Smooth muscle cell of the brain vasculature (primary cell): ENCODE results near the gene C10orf95.

ENCODE experiments used
- DNase-seq: peaks from one replicate; pipeline ENCODE4 v3.0.0-alpha.2; 2012; ENCODE audit warnings: low read depth, low spot score

C10orf95 gene

GRCh38 chr10:102416695-102417094, 34.6 kb downstream of the C10orf95 start:
- DNase-seq, result no peak

DNA sequence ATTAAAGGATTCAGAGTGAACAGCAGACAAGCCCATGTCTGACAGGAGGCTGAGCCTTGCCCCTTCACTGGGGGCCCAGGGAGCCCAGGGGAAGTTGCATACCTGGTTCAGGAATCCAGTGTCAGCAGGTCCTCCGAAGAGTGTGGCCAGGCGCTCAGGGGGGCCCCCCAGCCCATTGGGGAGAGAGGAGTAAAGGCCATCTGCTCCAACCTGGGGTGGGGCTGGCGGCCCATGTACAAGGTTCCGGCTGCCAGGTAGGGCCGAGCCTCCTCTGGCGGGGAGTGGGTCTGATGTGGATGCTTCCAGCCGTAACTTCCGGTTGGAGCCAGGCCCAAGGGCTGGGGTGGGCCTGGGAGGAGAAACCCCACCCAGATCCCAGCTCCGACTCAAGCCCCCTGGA, 35.1 kb downstream of the C10orf95 start:
- no peak for DNase-seq

DNA sequence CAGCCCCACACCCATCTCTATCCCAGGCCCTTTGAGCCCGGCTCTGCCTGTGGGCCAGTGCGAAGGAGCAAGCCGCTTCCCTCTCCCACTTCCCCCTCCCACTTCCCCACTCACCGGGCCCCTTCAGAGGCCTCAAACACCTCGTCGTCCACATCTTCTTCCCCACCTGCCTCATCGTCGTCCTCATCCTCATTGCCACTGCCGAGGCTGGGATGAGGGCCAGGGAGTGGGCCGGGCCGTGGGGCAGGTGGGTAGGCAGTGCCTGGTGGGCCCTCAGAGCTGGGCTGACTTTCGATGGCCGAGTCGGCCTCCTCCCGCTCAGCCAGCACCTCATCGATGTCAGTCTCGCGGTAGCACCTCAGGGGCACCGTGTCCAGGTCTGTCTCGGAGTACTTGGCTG, 36.6 kb downstream of the C10orf95 start:
- DNase-seq, result no peak

DNA sequence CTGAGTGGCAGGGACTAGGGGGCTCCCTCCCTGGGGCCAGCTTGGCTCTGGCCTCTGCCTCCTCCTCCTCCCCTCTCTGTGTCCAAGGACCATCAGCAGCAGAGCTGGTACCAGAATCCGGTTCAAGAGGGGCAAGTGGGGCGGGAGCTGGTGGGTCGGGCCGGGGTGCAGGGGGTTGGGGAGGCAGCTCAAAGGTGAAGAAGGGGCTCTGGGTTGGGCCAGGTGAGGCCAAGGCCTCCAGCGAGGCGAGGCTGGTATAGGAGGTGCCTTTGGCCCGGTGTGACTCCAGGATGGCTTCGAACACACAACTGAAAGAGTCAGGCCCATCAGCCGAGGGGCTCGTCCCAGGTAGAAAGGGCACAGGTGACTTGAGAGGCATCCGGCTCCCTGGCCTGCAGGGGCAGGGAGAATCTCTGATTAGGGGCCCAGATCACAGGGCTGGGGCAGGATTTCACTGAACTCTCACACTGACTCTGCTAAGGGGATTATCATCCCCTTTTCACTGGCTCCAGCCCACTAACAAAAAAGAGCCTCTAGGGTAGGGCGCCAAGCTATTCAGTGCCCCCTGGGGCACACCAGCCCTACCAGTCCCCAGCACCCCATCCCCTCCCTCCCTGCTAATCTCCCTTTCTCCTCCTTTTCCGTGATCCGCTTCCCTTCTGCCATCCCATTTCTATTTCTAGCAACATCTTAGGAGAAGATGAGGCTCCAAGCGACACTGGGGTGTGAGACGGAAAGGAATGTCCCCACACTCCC, 37.4 kb downstream of the C10orf95 start:
- no peak for DNase-seq

DNA sequence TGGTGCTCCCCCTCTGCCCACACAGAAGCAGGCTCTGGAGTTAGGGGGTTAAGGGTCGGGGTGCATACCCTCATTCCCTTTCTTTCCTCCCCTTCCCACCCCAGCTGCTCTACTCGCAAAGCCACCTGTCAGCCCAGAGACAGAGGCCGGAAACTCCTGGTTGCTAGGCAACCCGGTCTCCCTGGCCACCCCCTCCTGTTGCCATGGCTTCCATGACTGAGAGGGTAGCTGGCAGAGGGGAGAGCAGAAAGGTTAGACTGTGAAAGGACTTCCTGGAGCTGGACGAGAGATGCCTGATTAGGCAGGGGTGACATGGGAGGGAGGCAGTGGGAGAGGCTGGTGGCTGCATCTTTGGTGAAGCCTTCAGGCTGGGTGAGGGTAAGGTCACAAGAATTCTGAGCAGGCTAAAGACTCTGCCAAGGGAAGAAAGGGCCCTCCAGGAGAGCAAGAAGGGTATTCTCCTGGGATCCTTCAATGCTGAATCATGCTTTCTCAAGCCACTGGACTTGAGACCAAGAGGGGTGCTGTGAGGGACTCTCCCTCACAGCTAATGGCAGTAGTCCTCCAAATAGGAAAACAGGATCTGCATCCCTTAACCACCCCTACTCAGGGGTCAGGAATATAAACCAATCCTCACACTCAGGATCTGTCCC, 38.2 kb downstream of the C10orf95 start:
- no peak for DNase-seq

DNA sequence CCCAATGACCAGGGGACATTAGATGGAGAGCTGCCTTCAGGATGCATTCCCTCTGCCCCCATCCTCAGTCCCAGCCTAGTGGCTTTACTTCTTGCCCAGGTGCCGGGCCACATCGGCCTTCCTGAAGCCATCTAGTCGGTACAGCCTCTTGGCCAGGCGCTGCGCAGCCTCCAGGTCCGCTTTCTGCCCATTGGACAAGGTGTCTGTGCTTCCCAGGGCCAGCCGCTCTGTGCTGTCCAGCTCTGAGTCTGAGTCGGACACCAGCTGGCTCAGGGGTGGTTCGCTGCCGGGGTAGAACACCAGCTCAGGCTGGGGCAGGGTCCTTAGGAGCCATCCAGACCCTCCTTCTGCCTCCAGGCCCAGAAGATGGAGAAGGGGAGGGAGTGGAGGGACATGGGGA, 39.0 kb downstream of the C10orf95 start:
- no peak for DNase-seq

DNA sequence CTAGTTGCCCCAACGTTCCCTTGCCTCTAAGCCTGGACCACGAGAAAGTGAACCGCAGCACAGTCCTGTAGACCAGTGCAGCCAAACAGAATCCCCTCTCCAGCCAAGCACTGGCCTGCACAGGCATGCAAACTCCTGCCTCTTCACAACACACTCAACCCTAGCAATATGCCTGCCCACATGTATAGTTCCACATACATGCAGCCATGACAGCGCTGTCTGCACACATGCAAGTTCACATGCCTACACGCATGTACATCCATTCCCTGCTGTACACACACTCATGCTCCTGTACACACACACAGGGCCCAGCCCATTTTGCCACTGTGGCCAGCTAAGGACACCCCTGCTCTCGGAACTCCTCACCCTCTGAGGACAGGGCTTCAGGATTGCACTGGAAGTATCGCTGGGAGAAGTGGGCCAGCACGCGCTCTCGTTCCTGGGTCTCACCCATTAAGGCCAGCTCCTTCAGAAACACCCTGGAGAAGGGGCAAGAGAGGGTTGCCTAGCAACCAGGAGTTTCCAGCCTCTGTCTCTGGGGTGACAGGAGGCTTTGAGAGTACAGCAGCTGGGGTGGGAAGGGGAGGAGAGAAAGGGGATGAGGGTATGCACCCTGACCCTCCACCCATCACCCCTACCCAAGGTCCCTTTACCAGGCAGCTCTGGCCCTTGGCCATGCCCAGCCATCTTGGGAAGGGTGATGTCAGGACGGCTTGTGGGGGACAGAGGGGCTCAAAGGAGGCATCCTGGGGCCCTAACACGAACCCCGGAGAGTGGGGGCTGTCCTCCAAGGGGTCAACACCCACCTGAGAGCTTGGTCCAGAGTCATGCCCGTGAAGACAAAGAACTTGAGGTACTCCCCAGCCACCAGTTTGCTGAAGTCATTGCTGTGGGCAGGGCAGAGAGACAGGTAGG, 39.7 kb downstream of the C10orf95 start:
- no peak for DNase-seq

GRCh38 chr10:102410429-102411073, 40.8 kb downstream of the C10orf95 start:
- no peak for DNase-seq

GRCh38 chr10:102409604-102410428, 41.5 kb downstream of the C10orf95 start:
- no peak for DNase-seq

DNA sequence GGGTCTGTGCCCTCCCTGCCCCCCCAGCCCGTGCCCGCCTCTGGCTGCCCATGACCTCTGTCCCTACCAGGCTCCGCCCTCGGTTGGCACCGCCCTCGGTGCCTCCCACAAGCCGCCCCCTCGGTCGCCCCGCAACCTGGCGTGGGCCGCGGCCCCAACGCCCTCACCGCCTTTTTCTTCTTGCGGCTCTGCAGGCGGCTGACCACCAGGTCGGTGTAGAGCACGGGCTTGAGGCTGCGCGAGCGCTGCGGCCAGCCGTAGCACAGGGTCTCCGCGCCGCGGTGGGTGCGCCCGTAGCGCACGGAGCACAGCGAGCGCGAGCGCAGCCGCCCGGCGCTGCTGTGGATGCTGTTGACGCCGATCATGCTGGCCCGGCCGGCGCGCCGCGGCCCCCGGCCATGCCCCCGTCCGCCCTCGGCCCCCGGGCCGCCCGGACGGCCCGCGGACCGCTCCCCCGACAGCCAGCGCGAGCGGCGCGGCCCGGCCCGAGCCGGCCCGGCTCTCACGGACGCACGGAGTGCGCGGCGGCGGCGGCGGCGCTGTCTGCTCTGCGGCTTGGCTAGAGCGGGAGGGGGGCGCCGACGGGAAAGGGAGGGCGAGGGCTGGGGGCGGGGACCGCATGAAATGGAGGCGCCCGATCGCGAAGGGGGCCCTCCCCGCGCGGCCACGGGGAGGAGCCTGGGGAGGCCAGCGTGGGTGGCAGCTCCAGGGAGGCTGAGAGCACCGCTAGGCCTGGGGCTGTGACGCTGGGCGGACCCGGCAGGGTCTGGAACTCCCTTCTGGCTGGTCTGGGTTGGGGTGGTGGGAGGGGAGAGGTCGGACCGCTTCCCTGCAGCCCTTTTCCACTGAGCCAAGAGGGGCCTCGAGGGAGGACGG, 42.4 kb downstream of the C10orf95 start:
- DNase-seq, result no peak

GRCh38 chr10:102408131-102408727, 43.1 kb downstream of the C10orf95 start:
- no peak for DNase-seq

GRCh38 chr10:102407425-102408130, 43.8 kb downstream of the C10orf95 start:
- no peak for DNase-seq

- no peak for DNase-seq
Observed at GRCh38 chr10:102406815-102407214, 44.5 kb downstream of the C10orf95 start.

DNA sequence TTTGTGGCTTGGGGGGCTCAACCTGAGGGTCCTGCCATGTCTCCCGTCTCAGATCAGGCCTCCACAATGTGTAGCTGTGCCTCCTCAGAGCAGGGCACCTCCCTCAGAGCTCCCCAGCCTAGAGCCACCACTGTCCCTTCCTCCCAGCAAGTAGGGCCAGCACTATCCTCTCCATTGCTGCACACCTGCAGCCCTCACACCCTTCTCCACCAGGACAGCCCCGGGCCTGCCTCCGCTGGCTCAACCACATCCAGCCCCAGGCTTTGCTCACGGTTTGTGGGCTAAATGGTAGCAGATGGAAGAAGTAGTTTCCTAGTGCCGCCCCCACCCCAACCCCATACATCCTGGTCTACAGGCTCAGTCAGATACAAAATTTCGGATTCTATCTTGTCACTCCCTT, 45.7 kb downstream of the C10orf95 start:
- no peak for DNase-seq

GRCh38 chr10:102405108-102405571, 46.2 kb downstream of the C10orf95 start:
- DNase-seq, result no peak

DNA sequence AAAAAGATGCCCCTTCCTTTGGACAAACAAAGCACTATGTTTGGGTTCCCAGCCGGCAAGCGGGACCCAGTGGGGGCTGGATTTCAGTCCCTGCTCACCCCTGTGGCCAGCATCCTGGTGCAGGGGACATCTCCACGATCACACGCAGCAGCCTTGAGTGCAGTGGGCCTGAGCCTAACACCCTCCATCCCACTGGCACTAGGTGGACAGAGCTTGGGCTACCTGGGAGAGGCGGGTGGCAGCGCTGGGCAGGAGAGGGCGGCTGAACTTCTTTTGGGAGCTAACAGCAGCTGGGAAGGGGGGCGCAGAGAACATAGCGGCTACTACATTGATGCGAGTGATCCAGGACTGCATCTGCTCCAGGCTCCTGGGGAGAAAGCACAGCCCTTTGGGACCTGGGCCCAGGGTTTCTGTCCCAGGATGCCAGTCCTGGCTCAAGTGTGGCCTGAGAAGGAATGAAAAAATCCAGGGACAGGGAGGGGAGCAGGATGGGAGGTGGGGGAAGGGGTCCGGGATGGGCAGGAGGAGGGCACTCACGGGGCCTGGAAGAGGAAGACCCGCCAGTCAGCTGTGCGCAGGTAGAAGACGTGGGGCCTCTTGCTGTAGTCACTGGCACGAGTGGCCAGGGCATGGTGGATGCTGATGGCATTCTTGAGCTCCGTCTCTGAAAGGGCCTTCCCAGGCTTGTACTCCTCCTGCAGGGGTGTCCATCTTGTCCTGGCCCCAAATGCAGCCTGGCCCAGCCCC, 46.8 kb downstream of the C10orf95 start:
- DNase-seq, result no peak

DNA sequence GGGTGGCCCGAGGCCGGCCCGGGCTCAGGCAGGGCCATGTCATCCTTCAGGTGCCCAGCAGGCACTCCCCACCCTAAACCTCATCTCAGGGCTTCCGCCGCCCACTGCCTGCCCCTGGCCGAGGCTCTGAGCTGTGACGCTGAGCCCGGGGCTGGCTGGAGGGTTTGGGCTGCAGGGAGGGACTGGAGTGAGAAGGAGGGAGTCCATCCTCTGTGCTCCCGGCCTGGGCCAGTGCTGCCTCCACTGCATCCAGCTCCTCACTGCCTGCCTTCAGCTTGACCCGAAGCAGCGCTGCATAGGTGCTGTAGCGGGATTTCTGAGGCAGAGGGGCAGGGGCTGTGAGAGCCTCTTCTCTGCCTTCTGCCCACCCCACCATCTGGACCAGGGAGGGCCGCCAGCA, 48.2 kb downstream of the C10orf95 start:
- no peak for DNase-seq

- no peak for DNase-seq
Observed at GRCh38 chr10:102402512-102402896, 48.8 kb downstream of the C10orf95 start.
